GM23248 (cell line): ENCODE results near the gene MIB2. TPM values are rescaled to one million over a fixed set of nuclear protein-coding genes. Genes with fewer than 3 reads are reported as not detected.
"Not testable (repeated sequence)": the region's sequence is repeated elsewhere in the genome, so short reads cannot be mapped to it uniquely, and the experiment has no call there.

ENCODE experiments used
- DNase-seq: peaks from one replicate; pipeline ENCODE4 v3.0.0-alpha.2; 2015
- H2AFZ ChIP-seq: fragments of 200-600 bp; sonication (generic); 2 replicates; pipeline ENCODE4 v1.6.1; 2016; ENCODE audit warnings: antibody characterized with exemption
- H3F3A ChIP-seq: fragments of 200-600 bp; sonication (generic); 2 replicates; pipeline ENCODE4 v1.6.1; 2016; ENCODE audit warnings: mild to moderate bottlenecking, antibody characterized with exemption, mixed run types; ENCODE audit not compliant: insufficient read depth
- H3K27ac ChIP-seq: fragments of 200-600 bp; sonication (generic); 2 replicates; pipeline ENCODE4 v1.5.1; 2016; ENCODE audit warnings: mild to moderate bottlenecking
- H3K27me3 ChIP-seq: fragments of 200-600 bp; sonication (generic); replicated peaks from 2 replicates; pipeline ENCODE4 v1.6.1; 2016; ENCODE audit warnings: mild to moderate bottlenecking; ENCODE audit not compliant: insufficient read depth
- H3K36me3 ChIP-seq: fragments of 200-600 bp; sonication (generic); 2 replicates; pipeline ENCODE4 v1.6.1; 2016; ENCODE audit warnings: low read depth, mild to moderate bottlenecking
- H3K4me1 ChIP-seq: fragments of 200-600 bp; sonication (generic); 2 replicates; pipeline ENCODE4 v1.6.1; 2016; ENCODE audit warnings: mild to moderate bottlenecking; ENCODE audit not compliant: insufficient read depth
- H3K4me2 ChIP-seq: fragments of 200-600 bp; sonication (generic); one replicate; pipeline ENCODE4 v1.6.1; 2016; ENCODE audit warnings: mild to moderate bottlenecking; ENCODE audit not compliant: unreplicated experiment
- H3K4me3 ChIP-seq: fragments of 200-600 bp; sonication (generic); 2 replicates; pipeline ENCODE4 v1.5.1; 2016; ENCODE audit warnings: mild to moderate bottlenecking
- H3K79me2 ChIP-seq: fragments of 200-600 bp; sonication (generic); 2 replicates; pipeline ENCODE4 v1.6.1; 2016; ENCODE audit warnings: mild to moderate bottlenecking; ENCODE audit not compliant: insufficient read depth
- H3K9ac ChIP-seq: fragments of 200-600 bp; sonication (generic); 2 replicates; pipeline ENCODE4 v1.6.1; 2016; ENCODE audit warnings: mild to moderate bottlenecking
- H3K9me2 ChIP-seq: fragments of 200-600 bp; sonication (generic); 2 replicates; pipeline ENCODE4 v1.6.1; 2016; ENCODE audit warnings: mixed run types, mild to moderate bottlenecking, moderate library complexity; ENCODE audit not compliant: insufficient read depth
- H3K9me3 ChIP-seq: fragments of 200-600 bp; sonication (generic); one replicate; pipeline ENCODE4 v1.6.1; 2017; ENCODE audit warnings: low read depth
- H4K20me1 ChIP-seq: fragments of 200-600 bp; sonication (generic); 2 replicates; pipeline ENCODE4 v1.6.0; 2016; ENCODE audit not compliant: insufficient read depth
- EZH2 ChIP-seq: fragments of 200-600 bp; sonication (generic); IDR thresholded peaks from 2 replicates; pipeline ENCODE4 v1.6.1; 2018; ENCODE audit warnings: antibody characterized with exemption, mild to moderate bottlenecking; ENCODE audit not compliant: insufficient read depth, poor library complexity, severe bottlenecking
- EZH2phosphoT487 ChIP-seq: fragments of 200-600 bp; sonication (generic); IDR thresholded peaks from 2 replicates; pipeline ENCODE4 v1.6.1; 2018; ENCODE audit warnings: antibody characterized with exemption, moderate library complexity, mild to moderate bottlenecking, low read depth; ENCODE audit not compliant: insufficient read depth
- WGBS, 2 experiments: methylation state at CpG; one replicate each; pipeline ENCODE4 v1.1.6; 2015 to 2017; ENCODE audit warnings: low lambda C conversion rate in 2 of 2, low coverage in 1 of 2; ENCODE audit errors: missing lambda C conversion rate in 2 of 2; 5-methylcytosine and 5-hydroxymethylcytosine counted together
- in situ Hi-C: fragments of 300-500 bp; cut with MboI; formaldehyde crosslinking; loops from 2 replicates; pipeline ENCODE4 v1.15.0; 2020
- polyA plus RNA-seq: library from polyadenylated mRNA; unstranded; fragments of >200 nt; fragmentation: Nextera tagmentation; extraction: Ambion mirVana; gene quantifications from 2 replicates; pipeline ENCODE4 v1.2.1, GENCODE V29; 2016
- total RNA-seq: library from RNA; depleted of rRNA; stranded (reverse); fragments of >200 nt; shearing (Covaris generic); gene quantifications from 2 replicates; pipeline ENCODE4 v1.2.3, GENCODE V29; 2014

The MIB2 gene
- total and polyA plus RNA-seq, 2 experiments from 2014 or later, result 30.3 to 70.5 TPM

GRCh38 chr1:1670866-1671265 is 55.6 kb downstream of the MIB2 start:
- H3K27me3 ChIP-seq, result no peaks in the 10 kb centered on the region
- TF ChIP-seq EZH2phosphoT487, result no peak
- no peak for TF ChIP-seq EZH2
- 96 to 97% methylated on average over 24 of the region's 24 CpGs for WGBS, 2 experiments
- peaks cover 4% of the 10 kb centered on the region; the same call in 1 of the 2 replicates for H3K36me3 ChIP-seq
- H3K9me2 ChIP-seq, result no peaks in the 10 kb centered on the region
- no peaks in the 10 kb centered on the region for H4K20me1 ChIP-seq
- H3K4me2 ChIP-seq, result no peak overlapping the region
- H3K4me3 ChIP-seq, result no peak overlapping the region
- DNase-seq, result no peak
- no peaks in the 10 kb centered on the region for H3K4me1 ChIP-seq
- no peak overlapping the region for H2AFZ ChIP-seq
- no peaks in the 10 kb centered on the region for H3K9me3 ChIP-seq
- no peaks in the 10 kb centered on the region for H3K79me2 ChIP-seq
- H3K9ac ChIP-seq, result no peak overlapping the region
- no peak overlapping the region for H3K27ac ChIP-seq
- H3F3A ChIP-seq, result no peaks in the 10 kb centered on the region
- in situ Hi-C loops, result no loop called here

DNA sequence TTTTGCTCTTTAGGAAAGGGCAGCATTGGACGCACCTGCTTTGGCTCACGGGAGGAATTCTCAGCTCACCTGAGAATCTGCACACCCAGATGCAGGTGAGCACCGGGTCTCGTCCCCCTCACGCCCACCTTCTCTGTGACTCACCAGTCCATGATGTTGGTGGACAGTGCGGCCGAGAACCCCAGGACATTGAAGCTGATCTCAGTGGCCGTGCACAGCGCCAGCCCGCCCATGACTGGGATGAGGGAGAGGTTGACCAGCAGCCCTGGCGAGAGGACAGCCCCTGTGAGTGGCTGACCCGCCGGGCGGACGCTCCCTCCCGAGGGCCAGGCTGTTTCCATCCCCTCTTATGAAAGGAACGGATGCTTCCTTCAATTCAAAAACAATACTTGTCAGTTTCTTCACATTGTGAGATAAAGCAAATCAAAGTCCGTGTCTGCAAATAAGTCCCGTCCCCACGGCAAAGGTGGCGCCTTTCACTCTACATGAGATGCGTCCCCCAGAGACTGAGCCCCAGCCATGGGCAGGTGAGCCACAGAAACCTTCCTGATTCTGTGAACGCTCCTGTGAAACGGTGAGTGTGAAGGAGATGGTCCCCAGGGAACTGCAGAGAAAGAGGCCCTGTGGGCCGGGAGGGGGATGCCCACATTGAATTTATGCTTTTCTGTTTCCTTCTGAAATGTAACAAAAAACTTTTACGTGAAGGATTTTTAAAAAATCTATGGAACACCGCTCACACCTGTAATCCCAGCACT is 56.2 kb downstream of the MIB2 start:
- Histone ChIP-seq H3F3A (no peaks in the 10 kb centered on the region), H2AFZ (no peak overlapping the region), H3K27me3 (no peaks in the 10 kb centered on the region), H3K27ac (no peak overlapping the region), H3K9me2 (no peaks in the 10 kb centered on the region), H3K9ac (no peak overlapping the region), H3K4me3 (no peak overlapping the region), H3K36me3 (no peaks in the 10 kb centered on the region; the same call in 1 of the 2 replicates), H4K20me1 (no peaks in the 10 kb centered on the region), H3K4me1 (no peaks in the 10 kb centered on the region), H3K79me2 (no peaks in the 10 kb centered on the region), H3K9me3 (no peaks in the 10 kb centered on the region), H3K4me2 (no peak overlapping the region)
- DNase-seq, result no peak
- TF ChIP-seq EZH2 (no peak), EZH2phosphoT487 (no peak)
- 88% methylated on average over 27 of the region's 27 CpGs for WGBS, 2 experiments
- in situ Hi-C loops, result no loop called here

DNA sequence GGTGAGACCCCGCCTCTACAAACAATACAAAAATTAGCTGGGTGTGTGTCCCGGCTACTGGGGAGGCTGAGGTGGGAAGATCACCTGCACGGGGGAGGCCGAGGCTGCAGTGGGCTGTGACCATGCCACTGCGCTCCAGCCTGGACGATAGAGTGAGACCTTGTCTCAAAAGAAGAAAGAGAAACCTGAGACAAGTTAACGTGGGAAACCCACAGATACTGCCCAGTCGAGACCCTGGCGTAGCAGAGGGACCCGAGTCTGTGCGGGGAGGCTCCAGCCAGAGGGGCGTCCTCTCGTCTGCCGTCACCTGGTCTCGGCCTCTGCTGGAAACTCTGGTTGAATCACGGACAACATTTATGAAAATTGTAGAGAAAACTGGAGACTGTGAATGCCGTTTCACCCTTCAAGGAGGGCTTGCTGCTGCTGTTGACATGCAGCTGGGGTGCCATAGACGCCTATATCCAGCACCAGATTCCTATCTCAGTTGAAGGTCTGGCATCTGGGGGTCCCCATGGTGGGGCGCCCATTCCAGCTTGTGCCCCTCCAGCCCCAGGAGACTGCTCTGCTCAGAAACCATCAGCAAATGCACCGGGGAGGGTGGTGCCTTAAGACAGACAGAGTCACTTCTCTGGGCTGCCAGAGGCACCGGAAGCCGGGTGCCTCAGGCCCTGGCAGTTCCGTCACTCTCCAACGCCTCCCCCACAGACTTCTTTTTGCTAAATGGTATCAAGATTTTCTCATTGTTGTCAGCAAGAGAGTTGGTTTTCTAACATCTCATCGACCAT is 57.1 kb downstream of the MIB2 start:
- H3K27ac ChIP-seq, result no peak overlapping the region
- no peak overlapping the region for H3K4me3 ChIP-seq
- no peak overlapping the region for H3K9ac ChIP-seq
- no peaks in the 10 kb centered on the region for H4K20me1 ChIP-seq
- DNase-seq, result no peak
- H3K9me2 ChIP-seq, result no peaks in the 10 kb centered on the region
- no peaks in the 10 kb centered on the region; the same call in 1 of the 2 replicates for H3K36me3 ChIP-seq
- no peaks in the 10 kb centered on the region for H3K27me3 ChIP-seq
- no peak overlapping the region for H3K4me2 ChIP-seq
- H3K9me3 ChIP-seq, result no peaks in the 10 kb centered on the region
- no peaks in the 10 kb centered on the region for H3F3A ChIP-seq
- WGBS, 2 experiments, result 90 to 91% methylated on average over 25 of the region's 25 CpGs
- H3K79me2 ChIP-seq, result peaks cover 1% of the 10 kb centered on the region; the same call in 1 of the 2 replicates
- in situ Hi-C loops, result no loop called here
- no peak for TF ChIP-seq EZH2
- TF ChIP-seq EZH2phosphoT487, result no peak
- no peak overlapping the region for H2AFZ ChIP-seq
- H3K4me1 ChIP-seq, result no peaks in the 10 kb centered on the region

GRCh38 chr1:1674806-1675205 is 59.5 kb downstream of the MIB2 start:
- H3K36me3 ChIP-seq, H3K4me2 ChIP-seq, H3K27me3 ChIP-seq, H3K9ac ChIP-seq, H4K20me1 ChIP-seq, DNase-seq, H3K9me3 ChIP-seq, H3F3A ChIP-seq, in situ Hi-C loops, H3K4me1 ChIP-seq, H2AFZ ChIP-seq, H3K27ac ChIP-seq, H3K4me3 ChIP-seq, H3K9me2 ChIP-seq: not testable (repeated sequence)
- 78 to 86% methylated on average over 12 to 16 of the region's 21 CpGs for WGBS, 2 experiments
- peaks cover 26% of the 10 kb centered on the region for H3K79me2 ChIP-seq

DNA sequence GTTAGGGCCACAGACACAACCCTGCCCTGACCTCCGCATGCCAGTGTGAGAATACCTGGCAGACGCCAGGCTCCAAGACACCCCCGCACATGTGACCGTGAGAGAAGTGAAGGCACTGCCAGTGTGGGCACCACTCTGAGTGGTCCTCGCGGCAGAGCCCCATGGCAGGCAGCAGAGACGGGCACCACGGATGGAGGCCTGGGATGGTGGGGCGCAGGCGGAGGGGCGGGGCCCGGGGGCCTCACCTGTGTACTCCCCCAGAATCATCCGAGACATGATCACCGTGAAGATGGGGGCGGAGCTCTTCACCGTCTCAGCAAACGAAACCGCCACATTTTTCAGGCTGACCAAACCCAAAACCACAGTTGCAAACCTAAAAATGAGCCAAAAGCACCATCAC is 59.9 kb downstream of the MIB2 start:
- H3K9me2 ChIP-seq, H3K36me3 ChIP-seq, H3F3A ChIP-seq, in situ Hi-C loops, DNase-seq, H3K4me3 ChIP-seq, H3K4me2 ChIP-seq, H4K20me1 ChIP-seq, H3K27me3 ChIP-seq, H2AFZ ChIP-seq, H3K4me1 ChIP-seq, H3K27ac ChIP-seq, H3K9ac ChIP-seq, H3K9me3 ChIP-seq: not testable (repeated sequence)
- WGBS, 2 experiments, result 96% methylated on average over 14 of the region's 18 CpGs; no CpG with 5 or more reads in 1 of the 2 experiments
- peaks cover 30% of the 10 kb centered on the region for H3K79me2 ChIP-seq

DNA sequence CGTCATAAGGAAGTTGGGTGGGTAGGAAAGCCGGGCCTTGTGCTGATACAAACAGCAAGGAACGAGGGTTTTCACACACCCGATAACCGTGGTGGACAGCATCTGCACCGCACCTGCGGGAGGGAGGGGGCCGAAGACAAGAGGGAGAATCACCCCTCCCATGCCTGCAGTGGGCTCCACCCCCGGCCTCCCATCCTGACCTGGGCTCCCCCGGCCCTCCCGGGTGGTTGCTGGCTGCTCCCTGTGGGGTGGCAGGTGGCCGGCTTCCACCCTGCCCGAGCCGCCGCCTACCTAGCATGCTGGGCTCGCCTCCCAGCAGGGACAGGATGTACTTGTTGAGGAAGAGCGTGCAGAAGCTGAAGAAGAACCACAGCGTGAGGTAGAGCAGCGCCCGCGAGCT is 60.8 kb downstream of the MIB2 start:
- H3K4me2 ChIP-seq, in situ Hi-C loops, H3K27me3 ChIP-seq, H3K4me1 ChIP-seq, H3K36me3 ChIP-seq, H3K4me3 ChIP-seq, DNase-seq, H3F3A ChIP-seq, H2AFZ ChIP-seq, H3K27ac ChIP-seq, H3K9me3 ChIP-seq, H3K9ac ChIP-seq, H3K9me2 ChIP-seq, H4K20me1 ChIP-seq: not testable (repeated sequence)
- peaks cover 39% of the 10 kb centered on the region for H3K79me2 ChIP-seq
- 87% methylated on average over 5 of the region's 21 CpGs; no CpG with 5 or more reads in 1 of the 2 experiments for WGBS, 2 experiments
